ENCODE data around the gene WBP1L.
"Not testable (repeated sequence)": the region's sequence is repeated elsewhere in the genome, so short reads cannot be mapped to it uniquely, and the experiment has no call there.

The WBP1L gene

DNA sequence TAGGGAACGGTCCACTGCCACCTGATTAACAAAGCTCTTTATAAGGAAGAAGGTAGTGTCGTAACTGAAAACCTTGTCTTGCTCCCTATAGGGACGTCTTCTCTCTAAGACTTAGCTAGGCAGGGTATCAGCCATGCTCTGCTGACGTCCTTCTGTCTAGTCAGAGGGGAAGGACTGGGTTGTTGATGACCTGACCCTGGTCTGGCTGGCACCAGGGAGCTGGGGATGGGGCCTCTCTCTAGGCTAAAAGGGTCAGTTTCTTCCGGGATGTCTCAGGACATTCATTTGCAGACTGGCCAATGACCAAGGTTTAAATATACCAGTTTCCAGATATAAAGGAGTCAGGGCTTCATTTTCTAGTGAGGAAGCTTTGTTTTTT lies 83.8 kb downstream of the WBP1L start:
- H3K4me3 ChIP-seq (ENCODE audit: low read depth, low read length): no peak overlapping the region
- TF ChIP-seq, protein P1, sequence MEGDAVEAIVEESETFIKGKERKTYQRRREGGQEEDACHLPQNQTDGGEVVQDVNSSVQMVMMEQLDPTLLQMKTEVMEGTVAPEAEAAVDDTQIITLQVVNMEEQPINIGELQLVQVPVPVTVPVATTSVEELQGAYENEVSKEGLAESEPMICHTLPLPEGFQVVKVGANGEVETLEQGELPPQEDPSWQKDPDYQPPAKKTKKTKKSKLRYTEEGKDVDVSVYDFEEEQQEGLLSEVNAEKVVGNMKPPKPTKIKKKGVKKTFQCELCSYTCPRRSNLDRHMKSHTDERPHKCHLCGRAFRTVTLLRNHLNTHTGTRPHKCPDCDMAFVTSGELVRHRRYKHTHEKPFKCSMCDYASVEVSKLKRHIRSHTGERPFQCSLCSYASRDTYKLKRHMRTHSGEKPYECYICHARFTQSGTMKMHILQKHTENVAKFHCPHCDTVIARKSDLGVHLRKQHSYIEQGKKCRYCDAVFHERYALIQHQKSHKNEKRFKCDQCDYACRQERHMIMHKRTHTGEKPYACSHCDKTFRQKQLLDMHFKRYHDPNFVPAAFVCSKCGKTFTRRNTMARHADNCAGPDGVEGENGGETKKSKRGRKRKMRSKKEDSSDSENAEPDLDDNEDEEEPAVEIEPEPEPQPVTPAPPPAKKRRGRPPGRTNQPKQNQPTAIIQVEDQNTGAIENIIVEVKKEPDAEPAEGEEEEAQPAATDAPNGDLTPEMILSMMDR (IDR thresholded peaks at IDR 0.05; ENCODE audit: low read depth, low read length, missing control alignments): no peak
- no peak for DNase-seq (ENCODE audit: low read depth)

DNA sequence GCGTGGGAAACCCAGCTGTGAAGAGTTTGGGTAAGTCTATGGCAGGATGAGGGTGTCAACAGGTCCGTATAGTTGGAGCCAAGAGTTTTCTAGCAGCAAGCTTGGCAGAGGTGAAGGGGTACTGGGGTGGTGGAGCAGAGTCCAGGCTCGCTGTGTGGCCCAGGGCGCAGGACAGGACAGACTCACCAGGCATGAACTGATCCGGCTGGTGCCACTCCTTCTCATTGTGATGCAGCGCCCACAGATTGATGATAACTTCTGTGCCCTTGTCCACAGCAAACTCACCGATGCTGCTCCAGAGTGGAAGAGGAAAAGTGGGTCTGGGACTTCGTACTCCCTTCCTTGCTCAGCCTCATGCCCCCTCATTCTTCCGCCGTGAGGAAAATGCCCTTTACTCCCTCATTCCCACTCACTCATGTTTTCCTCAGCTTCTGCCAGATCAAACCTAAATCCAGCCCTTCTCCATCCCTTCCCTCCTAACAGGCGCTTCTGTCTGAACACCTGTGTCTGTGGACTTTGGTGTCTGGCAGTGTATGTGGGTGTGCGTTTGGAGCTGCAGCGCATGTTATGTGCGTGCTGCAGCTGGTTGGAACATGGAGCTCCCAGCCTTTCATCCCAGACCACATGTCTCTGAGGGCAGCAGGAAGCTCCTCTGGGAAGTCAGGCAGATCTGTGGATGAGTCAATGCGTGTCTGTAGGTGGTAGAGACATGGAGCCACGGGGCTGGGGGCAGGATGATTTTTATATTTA lies 87.7 kb downstream of the WBP1L start:
- H3K4me3 ChIP-seq (ENCODE audit: low read depth, low read length): no peak overlapping the region
- DNase-seq (ENCODE audit: low read depth): no peak
- TF ChIP-seq, protein P1 (IDR thresholded peaks at IDR 0.05; ENCODE audit: low read depth, low read length, missing control alignments): no peak

DNA sequence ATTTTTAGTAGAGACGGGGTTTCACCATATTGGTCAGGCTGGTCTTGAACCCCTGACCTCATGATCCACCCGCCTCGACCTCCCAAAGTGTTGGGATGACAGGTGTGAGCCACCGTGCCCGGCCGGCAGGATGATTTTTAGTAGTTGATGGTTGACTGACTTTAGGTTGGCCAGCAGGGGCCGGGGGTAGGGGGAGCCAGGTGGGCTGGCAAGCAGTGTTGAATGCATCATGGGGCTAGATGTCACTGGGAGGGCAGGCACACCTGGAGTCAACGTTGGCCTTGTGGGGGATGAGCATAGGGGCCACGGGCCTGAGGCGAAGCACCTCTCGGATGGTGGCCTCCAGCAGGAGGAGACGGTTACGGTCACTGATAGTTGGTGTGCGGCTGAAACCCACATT lies 88.5 kb downstream of the WBP1L start:
- DNase-seq (ENCODE audit: low read depth): no peak
- H3K4me3 ChIP-seq (ENCODE audit: low read depth, low read length): no peak overlapping the region
- TF ChIP-seq, protein P1 (IDR thresholded peaks at IDR 0.05; ENCODE audit: low read depth, low read length, missing control alignments): no peak

DNA sequence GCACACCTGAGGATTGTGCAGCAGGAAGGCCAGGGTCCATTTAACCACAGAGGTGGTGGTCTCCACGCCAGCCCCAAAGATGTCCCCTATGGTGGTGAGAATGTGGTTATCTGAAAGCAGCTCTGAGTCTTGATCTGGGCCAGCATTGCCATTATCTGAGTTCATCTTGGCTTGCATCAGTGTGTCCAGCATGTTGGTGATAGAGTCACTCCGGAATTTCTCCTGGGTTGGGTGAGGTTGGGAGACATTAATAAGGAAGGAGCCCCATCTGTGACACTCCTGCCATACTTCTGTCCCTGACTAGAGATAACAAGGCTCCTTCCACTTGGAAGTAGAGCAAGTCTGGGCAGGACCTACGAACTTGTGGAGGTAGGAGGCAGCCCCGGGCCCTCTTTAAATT lies 89.2 kb downstream of the WBP1L start:
- no peak for DNase-seq (ENCODE audit: low read depth)
- no peak overlapping the region for H3K4me3 ChIP-seq (ENCODE audit: low read depth, low read length)
- TF ChIP-seq, protein P1 (IDR thresholded peaks at IDR 0.05; ENCODE audit: low read depth, low read length, missing control alignments): no peak

DNA sequence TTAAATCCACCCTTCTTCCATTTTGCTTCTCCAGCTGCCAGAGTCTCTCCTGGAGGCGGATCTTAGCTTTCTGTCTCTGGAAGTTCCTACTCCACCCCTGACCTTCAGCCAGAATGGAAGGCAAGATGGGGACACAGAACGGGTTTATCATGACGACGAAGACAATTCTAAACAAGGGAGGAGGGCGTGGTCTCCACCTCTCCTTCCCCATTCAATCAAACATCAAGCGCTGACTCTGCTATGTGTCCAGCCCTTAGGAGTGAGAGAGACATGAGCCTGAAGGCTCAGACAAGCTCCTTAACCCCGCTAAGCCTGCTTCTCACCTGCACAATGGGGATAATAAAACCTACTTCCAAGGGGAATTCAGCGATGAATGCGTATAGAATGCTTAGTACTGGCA lies 90.4 kb downstream of the WBP1L start:
- TF ChIP-seq, protein P1 (IDR thresholded peaks at IDR 0.05; ENCODE audit: low read depth, low read length, missing control alignments): no peak
- no peak overlapping the region for H3K4me3 ChIP-seq (ENCODE audit: low read depth, low read length)
- no peak for DNase-seq (ENCODE audit: low read depth)

DNA sequence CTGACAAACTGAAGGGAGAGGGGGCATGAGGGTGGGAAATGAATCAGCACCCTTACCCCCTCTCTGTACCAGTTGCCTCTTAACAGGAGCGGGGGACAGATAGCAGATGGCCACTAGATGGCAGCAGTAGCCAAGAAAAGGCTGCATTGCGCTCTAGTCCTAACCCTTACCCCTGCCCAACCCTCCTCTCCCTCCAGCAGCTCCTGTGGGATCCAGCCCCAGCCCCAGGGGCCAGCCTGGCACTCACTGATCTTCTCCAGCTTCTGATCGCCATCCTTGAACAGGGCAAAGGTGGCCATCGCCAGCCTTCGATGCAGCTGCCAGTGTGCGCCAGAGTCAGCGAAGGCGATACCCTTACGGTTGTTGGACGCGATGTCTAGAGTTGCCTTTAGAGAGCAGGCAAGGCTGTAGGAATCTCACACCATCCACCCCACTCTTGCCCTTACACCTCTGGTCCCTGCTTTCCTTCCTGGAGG lies 91.3 kb downstream of the WBP1L start:
- no peak overlapping the region for H3K4me3 ChIP-seq (ENCODE audit: low read depth, low read length)
- peak; percentile 30 for DNase-seq (ENCODE audit: low read depth)
- TF ChIP-seq, protein P1 (IDR thresholded peaks at IDR 0.05; ENCODE audit: low read depth, low read length, missing control alignments): peak; percentile 93

DNA sequence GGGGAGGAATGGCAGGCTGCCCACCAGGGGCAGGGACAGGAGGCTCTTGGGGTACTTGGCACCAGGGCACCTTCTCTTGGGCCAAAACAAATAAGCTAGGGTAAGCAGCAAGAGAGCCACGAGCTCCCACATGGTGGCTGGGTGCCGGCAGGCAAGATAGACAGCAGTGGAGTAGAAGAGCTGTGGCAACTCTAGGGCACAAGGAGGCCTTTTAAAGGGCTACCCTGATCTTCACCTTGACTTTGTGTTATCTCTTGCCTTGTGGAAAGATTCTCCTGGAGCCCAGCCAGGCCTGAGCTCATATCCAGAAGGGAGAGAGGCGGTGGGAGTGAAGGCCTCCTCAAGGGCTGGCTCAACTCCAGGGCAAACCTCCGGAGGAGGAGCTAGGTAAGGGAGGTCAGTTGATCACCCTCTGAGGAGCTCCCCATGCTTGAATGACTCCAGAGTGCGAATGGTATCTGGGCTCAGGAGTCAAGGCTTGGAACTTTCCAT lies 93.5 kb downstream of the WBP1L start, which contains the start of gene CYP17A1:
Gene CYP17A1, minus strand, starts transcription at position 184 of the 492 bp plus-strand sequence. Its CDS starts 52 bp downstream, at position 132.
- TF ChIP-seq, protein P1 (IDR thresholded peaks at IDR 0.05; ENCODE audit: low read depth, low read length, missing control alignments): no peak
- no peak for DNase-seq (ENCODE audit: low read depth)
- H3K4me3 ChIP-seq (ENCODE audit: low read depth, low read length): no peak within 1 kb of the TSS

DNA sequence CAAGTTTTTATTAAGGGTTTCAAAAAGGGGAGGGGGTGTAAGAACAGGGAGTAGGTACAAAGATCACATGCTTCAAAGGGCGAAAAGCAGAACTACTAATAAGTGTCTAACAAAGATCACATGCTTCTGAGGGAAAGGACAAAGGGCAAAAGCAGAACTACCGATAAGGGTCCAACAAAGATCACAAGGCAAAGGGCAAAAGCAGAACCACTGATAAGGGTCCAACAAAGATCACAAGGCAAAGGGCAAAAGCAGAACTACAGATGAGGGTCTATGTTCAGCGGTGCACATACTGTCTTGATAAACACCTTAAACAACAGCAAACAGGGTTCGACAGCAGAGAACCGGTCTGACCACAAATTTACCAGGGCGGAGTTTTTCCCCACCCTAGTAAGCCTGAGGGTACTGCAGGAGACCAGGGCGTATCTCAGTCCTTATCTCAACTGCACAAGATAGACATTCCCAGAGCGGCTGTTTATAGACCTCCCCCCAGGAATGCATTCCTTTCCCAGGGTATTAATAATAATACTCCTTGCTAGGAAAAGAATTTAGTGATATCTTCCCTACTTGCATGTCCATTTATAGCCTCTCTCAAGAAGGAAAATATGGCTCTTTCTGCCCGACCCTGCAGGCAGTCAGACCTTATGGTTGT lies 94.7 kb downstream of the WBP1L start:
- DNase-seq (ENCODE audit: low read depth); H3K4me3 ChIP-seq (ENCODE audit: low read depth, low read length): not testable (repeated sequence)

Data from GM12864 (cell line).